HG03342 (cell line): ENCODE data around the gene HIVEP3.

Experiments used
- ATAC-seq: cut with Tn5 transposase; IDR thresholded peaks from one replicate; pipeline ENCODE4 v1.9.1; 2021; ENCODE audit warnings: mild to moderate bottlenecking, moderate library complexity; ENCODE audit not compliant: unreplicated experiment

Gene HIVEP3

DNA sequence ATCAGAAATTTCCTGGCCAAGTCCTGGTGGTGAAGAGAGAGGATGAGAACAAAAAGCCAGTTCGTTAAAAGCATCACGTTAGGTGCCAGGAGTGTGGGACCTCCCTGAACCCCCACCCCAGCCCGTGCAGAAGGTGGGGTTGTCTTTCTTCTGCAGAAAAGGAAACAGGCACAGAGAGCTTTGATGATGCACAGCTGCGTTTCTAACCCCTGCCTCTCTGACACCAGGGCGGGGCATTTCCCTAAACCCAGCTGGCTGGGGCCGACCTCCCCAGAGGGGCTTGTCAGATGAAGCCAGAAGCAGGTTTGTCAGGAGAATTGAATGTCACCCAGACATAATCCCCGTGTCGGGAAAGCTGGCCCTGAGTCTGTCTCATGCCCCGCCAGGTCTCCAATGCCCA, 244.9 kb downstream of the HIVEP3 start:
- peak; percentile 44 for ATAC-seq

GRCh38 chr1:41673378-41673777, 245.3 kb downstream of the HIVEP3 start:
- ATAC-seq, result no peak

DNA sequence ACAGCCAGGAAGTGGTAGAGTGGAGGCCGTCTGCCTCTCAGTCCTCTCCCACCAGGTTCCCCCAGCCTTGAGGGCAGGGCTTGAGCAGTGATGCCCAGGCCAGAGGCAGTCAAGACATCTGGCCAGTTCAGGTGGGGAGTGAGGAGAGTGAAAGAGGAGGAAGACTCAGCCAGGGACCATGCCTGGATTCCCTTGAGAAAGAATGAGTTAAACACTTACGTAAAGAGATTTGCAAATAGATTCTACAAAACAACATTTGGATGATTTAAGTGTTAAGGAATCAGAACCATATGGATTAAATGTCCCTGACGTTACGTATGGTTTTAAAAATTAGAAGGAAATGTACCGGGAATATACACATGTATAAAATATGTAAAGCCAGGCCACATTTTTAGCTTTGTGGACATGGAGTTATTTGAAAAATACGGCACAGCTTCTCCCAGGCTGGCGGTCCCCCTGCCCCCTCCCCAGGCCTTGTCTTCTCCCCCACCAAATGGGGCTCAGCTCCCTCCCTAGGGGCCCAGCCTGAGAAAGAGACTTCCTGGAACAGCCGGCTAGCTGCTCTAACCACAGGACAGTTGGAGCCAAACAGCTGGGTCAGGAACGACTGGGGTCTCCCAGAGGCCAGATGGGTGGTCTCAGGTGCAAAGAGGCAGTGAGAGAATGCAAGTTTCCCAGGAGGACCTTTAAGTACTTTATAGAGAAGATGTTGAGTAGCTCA, 245.9 kb downstream of the HIVEP3 start:
- ATAC-seq, result no peak

GRCh38 chr1:41672173-41672572, 246.5 kb downstream of the HIVEP3 start:
- ATAC-seq, result no peak

- no peak for ATAC-seq
Observed at GRCh38 chr1:41671116-41671755, 247.5 kb downstream of the HIVEP3 start.

DNA sequence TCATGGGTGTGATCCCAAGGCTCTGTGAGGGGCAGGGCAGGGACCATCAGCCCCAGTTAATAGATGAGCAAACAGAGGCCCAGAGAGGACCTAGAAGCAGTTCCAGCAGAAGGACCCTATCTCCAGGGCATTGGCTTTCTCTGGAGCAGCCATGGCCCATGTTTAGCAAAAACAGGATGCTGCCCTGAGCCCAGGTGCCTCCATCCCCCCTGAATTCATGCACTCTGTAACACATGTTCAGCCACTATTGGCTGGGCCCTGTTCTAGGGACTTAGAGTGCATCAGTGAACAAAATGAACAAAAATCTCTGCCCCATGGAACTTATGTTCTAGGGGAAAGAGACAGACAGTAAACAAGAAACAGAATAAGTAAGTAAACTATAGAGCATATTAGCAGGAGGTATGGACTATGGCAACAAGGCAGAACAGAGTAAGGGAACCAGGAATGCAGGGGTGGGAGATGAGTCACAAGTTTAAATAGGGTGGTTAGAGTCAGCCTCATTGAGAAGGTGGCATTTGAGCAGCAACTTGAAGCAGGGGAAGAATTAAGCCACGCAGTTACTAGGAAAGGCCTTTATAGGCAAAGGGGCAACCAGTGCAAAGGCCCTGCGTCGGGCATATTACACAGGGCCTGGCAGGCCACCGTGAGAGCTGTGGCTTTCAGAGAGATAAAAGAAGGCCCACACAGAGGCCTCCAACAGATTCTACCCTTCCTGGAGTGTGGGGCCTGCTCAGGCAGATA, 248.3 kb downstream of the HIVEP3 start:
- ATAC-seq, result no peak

GRCh38 chr1:41668967-41669366, 249.8 kb downstream of the HIVEP3 start:
- ATAC-seq, result no peak

DNA sequence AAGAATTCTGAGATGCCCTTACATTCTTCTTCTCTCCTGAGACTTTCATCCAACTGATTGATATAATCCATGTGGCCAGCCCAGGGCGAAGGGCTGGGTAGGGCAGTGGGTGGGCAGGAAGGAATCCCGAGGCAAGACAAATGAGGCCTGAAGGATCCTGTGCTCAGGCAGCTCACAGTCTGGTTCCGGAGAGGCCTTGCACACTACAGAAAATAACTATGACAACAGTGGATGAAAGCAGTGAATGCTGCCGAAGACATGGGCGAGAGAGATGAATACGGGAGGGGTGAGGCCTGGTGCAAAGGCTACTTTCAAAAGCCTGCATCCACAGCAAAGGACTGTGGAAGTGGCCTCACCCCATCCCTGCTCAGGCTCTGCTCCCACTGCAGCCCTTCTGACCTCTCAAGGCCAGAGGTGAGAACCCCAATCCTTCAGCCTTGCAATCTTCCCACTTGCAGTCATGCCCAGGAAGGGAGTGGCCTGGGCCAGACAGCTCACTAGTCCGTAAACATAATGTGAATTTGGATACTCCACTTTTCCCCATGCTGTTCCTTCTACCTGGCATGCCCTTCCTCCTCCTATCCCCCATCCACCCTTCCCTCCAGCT, 250.6 kb downstream of the HIVEP3 start:
- ATAC-seq, result no peak

- peak; percentile 61 for ATAC-seq
Observed at GRCh38 chr1:41666981-41667631, 251.6 kb downstream of the HIVEP3 start.

DNA sequence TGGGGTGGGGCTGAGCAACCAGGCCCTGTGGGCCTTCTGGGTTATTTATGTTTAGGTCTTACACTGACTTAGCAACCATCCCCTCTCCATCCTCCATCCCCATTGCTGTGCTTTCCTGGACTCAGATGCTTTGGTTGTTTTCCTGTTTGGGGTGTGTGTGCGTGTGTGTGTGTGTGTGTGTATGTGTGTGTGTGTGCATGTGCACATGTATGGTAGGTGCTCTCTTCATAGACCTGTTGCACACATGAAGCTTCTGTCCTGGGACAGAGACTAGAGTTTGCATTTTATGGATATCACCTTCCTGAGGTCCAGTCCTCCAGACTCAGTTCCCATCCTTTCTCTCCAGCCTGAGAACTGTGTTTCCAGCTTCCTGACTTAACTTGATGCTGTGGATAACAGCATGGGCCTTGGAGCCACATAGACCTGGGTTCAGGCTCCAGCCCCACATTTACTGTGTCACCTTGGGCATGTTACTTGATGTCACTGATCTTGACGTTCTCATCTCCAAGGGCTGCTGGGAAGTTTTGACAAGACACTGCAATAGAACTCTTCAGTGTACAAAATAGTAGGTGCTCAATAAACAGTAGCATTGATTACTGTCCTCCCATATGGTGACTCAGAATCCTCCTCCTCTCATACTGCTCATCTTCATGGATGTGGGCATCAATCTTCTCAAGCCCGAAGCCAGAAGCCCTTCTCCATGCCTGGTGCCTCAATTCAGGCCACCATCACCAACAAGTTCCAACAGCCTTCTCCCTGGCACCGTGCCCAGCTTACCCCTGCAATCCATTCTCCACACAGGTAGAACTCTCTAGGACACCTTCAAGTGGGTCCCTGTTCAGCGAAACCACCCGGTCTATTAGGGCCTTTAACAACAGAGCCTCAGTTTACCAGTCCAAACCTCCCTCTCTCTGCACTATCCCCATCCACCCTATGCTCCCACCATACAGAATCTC, 252.5 kb downstream of the HIVEP3 start:
- ATAC-seq, result no peak

GRCh38 chr1:41664861-41665640, 253.7 kb downstream of the HIVEP3 start:
- no peak for ATAC-seq

- no peak for ATAC-seq
Observed at GRCh38 chr1:41663671-41664400, 254.9 kb downstream of the HIVEP3 start.

DNA sequence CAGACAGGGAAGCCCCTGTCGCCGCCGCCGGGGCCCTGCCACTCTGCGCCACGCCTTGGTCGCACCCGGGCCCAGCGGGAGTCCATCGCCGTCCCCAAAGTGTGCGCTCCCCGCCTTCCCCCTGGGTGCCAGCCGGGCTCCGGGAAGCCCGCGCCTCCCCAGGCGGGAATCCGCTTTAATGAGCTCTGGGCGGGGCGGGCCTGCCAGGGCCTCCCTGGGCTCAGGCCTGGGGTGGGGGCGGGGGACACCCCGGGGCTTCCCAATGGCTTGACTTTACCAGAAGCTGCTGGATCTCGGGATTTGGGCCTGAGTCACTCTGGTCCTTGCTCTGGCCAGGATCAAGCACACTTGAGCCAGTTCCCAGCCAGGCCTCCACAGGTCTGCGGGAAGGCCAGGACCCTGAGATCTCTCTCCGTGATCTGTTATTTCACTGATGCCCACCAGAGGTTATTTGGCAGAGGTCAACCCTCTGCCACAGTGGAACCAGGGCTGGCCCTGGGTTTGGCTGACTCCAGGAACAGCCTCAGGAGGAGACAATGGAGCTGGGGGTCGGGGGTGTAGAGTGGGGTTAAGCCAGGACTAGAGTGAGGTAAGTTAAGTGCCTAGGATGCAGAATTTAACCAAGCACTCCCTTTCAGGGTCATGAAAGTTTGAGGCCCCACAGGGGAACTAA, 255.8 kb downstream of the HIVEP3 start:
- no peak for ATAC-seq

DNA sequence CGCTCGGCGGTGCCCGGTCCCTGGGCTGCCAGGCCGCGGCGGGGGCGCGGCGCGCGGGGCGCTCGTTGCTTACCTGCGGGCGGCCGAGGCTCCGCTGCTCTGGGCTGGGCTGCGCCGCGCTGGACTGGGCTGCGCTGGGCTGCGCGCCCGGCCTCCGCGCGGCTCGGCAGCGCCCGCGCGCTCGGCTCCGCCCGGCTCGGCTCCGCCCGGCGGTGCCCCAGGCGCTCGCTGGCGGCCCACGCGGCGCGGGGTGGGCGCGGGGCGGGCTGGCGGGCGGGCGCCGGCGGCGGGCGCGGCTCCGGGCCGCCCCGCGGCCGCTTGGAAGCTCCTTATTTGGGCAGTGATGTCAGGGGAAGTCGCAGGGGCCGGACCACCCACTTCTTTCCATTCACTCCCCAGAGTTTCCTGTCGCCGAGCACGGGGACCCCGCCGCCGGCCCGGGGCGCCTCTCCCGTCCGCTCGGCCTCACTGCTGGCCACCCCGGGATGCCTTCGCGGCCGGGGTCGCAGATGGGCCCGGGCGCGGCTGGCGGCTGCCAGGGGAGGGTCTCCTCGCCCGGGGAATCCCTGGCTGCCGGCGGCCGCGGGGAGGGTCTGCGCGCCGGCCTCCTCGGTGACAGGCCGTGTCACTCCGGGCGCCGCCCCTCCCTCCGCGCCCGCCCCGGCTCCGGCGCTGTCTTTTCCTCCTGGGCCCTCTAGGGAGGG, 256.5 kb downstream of the HIVEP3 start:
- peak; percentile 65 for ATAC-seq

GRCh38 chr1:41661428-41662060, 257.2 kb downstream of the HIVEP3 start:
- ATAC-seq, result peak; percentile 8

GRCh38 chr1:41660570-41661427, 257.9 kb downstream of the HIVEP3 start:
- ATAC-seq, result no peak
